ENCODE data around the gene FSCN2.

GRCh38 chr17:81494626-81495377 lies 33.4 kb upstream of the FSCN2 start:
- no peak for TF ChIP-seq POLR2A (IDR thresholded peaks at IDR 0.05)
- TF ChIP-seq CTCF (IDR thresholded peaks at IDR 0.05) = no peak

All from body of pancreas (tissue), 4 donors.